GM21717 (cell line): ENCODE results near the gene TGM1.

Source experiments
- ATAC-seq: cut with Tn5 transposase; IDR thresholded peaks from one replicate; pipeline ENCODE4 v1.9.1; 2021; ENCODE audit warnings: mild to moderate bottlenecking, moderate library complexity; ENCODE audit not compliant: unreplicated experiment

The TGM1 gene

GRCh38 chr14:24262821-24263733 lies at the start of gene TGM1:
Gene TGM1 (minus strand): TSS chr14:24263177. CDS start chr14:24262352, 825 bp downstream.
- ATAC-seq: no peak

DNA sequence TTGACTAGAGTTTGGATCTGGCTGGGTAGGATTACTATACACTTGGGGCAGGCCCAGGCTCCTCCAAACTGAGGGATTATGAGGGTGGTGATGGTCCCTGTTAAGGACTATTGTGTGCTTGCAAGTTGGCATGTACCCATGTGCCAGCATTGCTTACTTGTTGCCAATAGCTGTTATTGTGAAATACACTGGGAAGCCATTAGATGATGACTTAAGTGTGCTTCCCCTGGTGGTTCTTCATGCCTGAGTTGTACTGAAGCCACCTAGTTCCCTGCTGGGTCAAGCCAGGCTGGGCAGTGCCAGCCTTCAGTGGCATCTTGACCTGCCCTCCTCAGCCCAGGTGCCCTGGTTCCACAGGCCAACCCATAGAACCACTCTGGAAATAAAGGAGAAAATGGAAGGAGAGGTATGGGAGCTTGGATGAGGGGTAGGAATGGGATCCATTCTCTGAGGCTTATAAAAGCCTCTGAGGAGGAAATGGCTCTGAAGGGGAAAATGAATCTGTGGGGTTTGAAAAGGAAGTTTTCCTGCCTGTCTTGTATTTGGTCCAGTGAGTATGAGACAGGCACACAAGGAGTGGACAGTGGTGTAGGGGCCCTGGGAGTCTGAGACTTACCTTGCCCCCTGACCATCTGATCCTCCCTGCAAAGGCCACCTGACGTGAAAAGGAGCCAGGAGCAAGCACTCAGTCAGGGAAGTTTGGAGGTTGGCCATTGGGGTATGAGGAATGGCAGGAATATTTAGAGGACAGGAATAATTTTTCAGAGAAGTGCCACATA lies 49.0 kb upstream of the TGM1 start:
- no peak for ATAC-seq

DNA sequence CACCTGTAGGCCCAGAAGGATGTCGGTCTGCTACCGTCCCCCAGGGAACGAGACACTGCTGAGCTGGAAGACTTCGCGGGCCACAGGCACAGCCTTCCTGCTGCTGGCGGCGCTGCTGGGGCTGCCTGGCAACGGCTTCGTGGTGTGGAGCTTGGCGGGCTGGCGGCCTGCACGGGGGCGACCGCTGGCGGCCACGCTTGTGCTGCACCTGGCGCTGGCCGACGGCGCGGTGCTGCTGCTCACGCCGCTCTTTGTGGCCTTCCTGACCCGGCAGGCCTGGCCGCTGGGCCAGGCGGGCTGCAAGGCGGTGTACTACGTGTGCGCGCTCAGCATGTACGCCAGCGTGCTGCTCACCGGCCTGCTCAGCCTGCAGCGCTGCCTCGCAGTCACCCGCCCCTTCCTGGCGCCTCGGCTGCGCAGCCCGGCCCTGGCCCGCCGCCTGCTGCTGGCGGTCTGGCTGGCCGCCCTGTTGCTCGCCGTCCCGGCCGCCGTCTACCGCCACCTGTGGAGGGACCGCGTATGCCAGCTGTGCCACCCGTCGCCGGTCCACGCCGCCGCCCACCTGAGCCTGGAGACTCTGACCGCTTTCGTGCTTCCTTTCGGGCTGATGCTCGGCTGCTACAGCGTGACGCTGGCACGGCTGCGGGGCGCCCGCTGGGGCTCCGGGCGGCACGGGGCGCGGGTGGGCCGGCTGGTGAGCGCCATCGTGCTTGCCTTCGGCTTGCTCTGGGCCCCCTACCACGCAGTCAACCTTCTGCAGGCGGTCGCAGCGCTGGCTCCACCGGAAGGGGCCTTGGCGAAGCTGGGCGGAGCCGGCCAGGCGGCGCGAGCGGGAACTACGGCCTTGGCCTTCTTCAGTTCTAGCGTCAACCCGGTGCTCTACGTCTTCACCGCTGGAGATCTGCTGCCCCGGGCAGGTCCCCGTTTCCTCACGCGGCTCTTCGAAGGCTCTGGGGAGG lies 47.9 kb upstream of the TGM1 start, which contains the start of gene LTB4R:
Gene LTB4R (plus strand): TSS at position 857 of the 959 bp plus-strand sequence. CDS start 4,150 bp downstream, outside the sequence.
- ATAC-seq: peak; percentile 52

GRCh38 chr14:24310265-24310645 lies 47.3 kb upstream of the TGM1 start:
- ATAC-seq: no peak

DNA sequence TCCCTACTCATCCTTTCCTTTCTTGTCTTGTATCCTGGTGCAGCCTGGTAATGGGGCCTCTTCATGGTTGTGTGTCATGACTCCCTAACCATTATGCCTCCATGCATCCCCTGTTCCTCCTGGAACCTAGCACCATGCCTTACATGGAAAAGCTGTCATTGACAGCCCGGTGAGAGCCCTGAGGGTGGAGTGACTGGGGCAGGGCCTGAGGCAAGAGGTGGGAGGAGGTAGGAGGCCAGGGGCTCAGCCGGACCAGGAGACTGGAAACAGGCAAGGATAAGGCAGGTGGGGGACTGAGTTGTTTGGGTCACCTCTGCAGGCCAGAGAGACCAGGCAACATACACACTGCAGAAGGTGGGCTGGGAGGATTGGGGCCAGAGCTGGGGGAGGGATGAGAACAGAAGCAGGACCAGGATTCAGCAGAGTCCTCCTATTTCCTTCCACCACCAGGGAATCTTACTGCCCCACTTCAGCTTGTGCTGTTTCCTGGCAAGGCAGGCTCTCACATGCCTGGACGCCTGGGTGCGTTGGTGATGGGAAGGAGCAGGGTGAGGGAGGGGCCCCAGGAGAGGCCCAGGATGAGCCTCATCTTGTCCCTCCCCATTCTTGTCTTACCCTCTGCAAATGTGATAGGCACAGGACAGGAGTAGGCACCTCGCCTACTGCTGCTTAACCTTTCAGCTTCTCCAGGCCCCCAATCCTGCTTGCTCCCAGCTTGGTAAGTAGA lies 46.7 kb upstream of the TGM1 start, which contains the start of gene LTB4R2:
Gene LTB4R2 (plus strand): TSS at position 603 of the 727 bp plus-strand sequence. CDS start 525 bp downstream, outside the sequence.
- no peak for ATAC-seq

GRCh38 chr14:24308342-24309124 lies 45.6 kb upstream of the TGM1 start:
- ATAC-seq: no peak

GRCh38 chr14:24307575-24308341 lies 44.8 kb upstream of the TGM1 start, which contains the start of gene CIDEB:
Gene CIDEB (minus strand): TSS chr14:24307977. CDS start chr14:24307858, 119 bp downstream.
- no peak for ATAC-seq

GRCh38 chr14:24307156-24307574 lies 44.2 kb upstream of the TGM1 start:
- no peak for ATAC-seq

GRCh38 chr14:24304019-24304387 lies 41.0 kb upstream of the TGM1 start:
- ATAC-seq: no peak

- ATAC-seq: no peak
These were observed 37.5 kb upstream of the TGM1 start for GRCh38 chr14:24300326-24300980.

DNA sequence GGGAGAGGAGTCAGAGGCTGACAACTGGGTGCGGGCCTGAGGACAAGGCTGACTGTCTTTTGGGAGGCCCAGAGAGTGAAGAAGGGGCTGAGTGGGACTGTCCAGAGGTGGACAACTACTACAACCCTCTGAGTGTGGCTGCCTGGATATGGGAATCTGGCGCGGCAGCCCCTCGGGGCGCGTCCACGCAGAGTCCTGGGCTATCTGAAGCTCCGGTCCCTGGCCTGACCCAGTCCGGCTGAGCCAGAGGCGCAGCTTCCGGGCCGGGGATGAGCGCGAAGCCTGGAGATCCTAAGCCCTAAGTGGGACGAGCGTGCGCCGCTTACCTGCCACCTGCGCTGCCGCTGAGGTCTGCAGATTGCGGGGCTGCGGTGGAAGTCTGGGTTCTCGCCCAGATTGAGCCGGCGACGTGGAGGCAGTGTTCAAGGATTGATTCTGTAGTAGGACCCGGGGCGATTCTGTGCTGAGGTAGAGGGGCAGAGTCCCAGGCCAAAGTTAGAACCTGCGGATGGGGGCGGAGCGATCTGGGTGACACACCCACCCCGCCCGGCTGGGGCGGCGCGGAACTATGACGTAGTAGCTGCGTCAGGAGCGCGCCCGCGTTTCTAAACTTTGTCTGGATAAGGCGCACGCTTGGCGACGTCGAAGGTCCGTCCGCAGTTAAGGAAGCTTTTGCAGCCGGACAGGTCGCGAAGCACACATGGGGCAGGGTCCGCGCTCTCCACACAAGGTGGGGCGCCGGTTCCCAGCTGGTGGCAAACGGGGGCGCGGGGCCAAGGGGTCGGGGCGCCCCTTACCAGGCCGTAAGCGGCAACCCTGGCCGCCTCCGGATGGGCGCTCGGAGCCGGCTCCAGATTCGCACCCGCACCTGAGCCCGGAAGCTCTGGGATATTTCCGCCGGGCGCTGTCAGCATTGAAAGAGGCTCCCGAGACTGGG lies 36.5 kb upstream of the TGM1 start, which contains the start of the genes DHRS1 and NOP9:
Gene DHRS1 (minus strand): TSS at position 526 of the 937 bp plus-strand sequence. CDS start 674 bp downstream, outside the sequence.
Gene NOP9 (plus strand): TSS at position 596 of the 937 bp plus-strand sequence. CDS start 105 bp downstream, at position 701.
- ATAC-seq: peak; percentile 55

DNA sequence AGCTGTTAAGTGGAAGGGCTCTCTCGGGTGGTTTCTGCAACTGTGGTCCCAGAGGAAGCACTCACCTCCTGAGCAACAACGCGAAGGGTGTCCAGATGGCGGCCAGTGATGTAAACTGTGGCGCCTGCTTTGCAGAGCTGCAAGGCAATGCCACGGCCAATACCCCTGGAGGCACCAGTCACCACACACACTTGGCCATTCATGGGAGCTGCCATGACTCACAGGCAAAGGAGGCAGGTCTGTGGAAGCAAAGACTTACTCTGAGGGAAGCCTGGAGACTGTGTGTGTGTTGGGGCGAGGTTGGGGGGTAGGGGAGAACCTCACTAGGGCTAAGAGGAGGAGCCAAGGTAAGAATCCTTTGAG lies 35.9 kb upstream of the TGM1 start:
- ATAC-seq: no peak

- ATAC-seq: peak; percentile 22
These were observed 34.4 kb upstream of the TGM1 start for GRCh38 chr14:24297190-24297964.

- ATAC-seq: peak; percentile 27
These were observed 33.6 kb upstream of the TGM1 start for GRCh38 chr14:24296341-24297157.

DNA sequence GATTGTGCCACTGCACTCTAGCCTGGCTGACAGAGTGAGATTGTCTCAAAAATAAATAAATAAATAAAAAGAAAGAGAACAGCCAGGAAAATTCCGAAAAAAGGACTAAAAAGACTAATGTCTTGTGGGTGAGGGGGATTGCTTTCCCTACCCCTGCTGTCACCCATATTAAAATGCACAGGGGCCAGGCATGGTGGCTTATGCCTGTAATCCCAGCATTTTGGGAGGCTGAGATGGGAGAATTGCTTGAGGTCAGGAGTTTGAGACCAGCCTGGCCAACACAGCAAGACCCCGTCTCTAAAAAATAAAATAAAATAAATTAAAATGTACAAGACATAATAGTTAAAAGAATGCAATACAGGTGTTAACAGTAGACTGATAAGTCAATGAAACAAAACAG lies 30.5 kb upstream of the TGM1 start:
- ATAC-seq: no peak
